Body of pancreas (tissue), 4 donors: Measurements from ENCODE around the gene ABLIM1. TPM values are rescaled to one million over a fixed set of nuclear protein-coding genes. Genes with fewer than 3 reads are reported as not detected.

Experiments
- ATAC-seq: fragments of 150-250 bp; one replicate; pipeline ENCODE4 v1.9.1; 2016
- DNase-seq, 4 donors: peaks; one replicate each; pipeline ENCODE4 v3.0.0-alpha.2; 2019
- H3K27ac ChIP-seq, 4 donors: fragments of 200-600 bp; sonication (generic); 1 replicate in 3 of 4; 2 replicates in 1 of 4; pipeline versions ENCODE4 v1.5.1 to v1.6.1; 2016 to 2019; ENCODE audit warnings: mild to moderate bottlenecking in 1 of 4, mixed read lengths in 1 of 4, moderate library complexity in 1 of 4
- H3K27me3 ChIP-seq, 2 donors: fragments of 200-600 bp; sonication (generic); one replicate each; pipeline ENCODE4 v1.6.0; 2016; ENCODE audit warnings: mild to moderate bottlenecking in 1 of 2
- H3K36me3 ChIP-seq, 2 donors: fragments of 200-600 bp; sonication (generic); replicated peaks in 1 of 2; 2 replicates each; pipeline ENCODE4 v1.5.1; 2016; ENCODE audit warnings: low read depth in 2 of 2; ENCODE audit not compliant: insufficient read depth in 1 of 2
- H3K4me1 ChIP-seq: fragments of 200-600 bp; sonication (generic); one replicate; pipeline ENCODE4 v1.6.0; 2016
- H3K4me3 ChIP-seq, 2 donors: fragments of 200-600 bp; sonication (generic); 1 replicate in 1 of 2; 2 replicates in 1 of 2; pipeline ENCODE4 v1.5.1; 2016 to 2019
- H3K9me3 ChIP-seq, 3 donors: fragments of 200-600 bp; sonication (generic); 1 replicate in 2 of 3; 2 replicates in 1 of 3; pipeline ENCODE4 v1.5.1; 2016
- CTCF ChIP-seq, 7 experiments: fragments of 450-650 bp in 4 of 7; fragments of 200-600 bp in 3 of 7; sonication (generic) in 3 of 7; IDR thresholded peaks; one replicate each; pipeline ENCODE4 v1.5.1; 2016 to 2019; ENCODE audit warnings: antibody characterized with exemption in 7 of 7
- POLR2A ChIP-seq, 3 donors: fragments of 450-650 bp; IDR thresholded peaks; one replicate each; pipeline ENCODE4 v1.6.1; 2016; ENCODE audit warnings: antibody characterized with exemption in 3 of 3, mild to moderate bottlenecking in 2 of 3
- WGBS, 2 donors: methylation state at CpG; one replicate each; pipeline ENCODE4 v1.1.5; 2017; 5-methylcytosine and 5-hydroxymethylcytosine counted together
- intact Hi-C: fragments of 100-400 bp; cut with DNase I; formaldehyde crosslinking; loops from one replicate; pipeline ENCODE4 v1.15.1; 2023
- total RNA-seq, 2 donors: library from RNA; depleted of rRNA; stranded (reverse); fragments of >200 nt; gene quantifications; one replicate each; pipeline ENCODE4 v1.1.0, GENCODE V29; 2016

Gene ABLIM1
- total RNA-seq, 2 donors from 2014 or later: 34.6 to 54.7 TPM

DNA sequence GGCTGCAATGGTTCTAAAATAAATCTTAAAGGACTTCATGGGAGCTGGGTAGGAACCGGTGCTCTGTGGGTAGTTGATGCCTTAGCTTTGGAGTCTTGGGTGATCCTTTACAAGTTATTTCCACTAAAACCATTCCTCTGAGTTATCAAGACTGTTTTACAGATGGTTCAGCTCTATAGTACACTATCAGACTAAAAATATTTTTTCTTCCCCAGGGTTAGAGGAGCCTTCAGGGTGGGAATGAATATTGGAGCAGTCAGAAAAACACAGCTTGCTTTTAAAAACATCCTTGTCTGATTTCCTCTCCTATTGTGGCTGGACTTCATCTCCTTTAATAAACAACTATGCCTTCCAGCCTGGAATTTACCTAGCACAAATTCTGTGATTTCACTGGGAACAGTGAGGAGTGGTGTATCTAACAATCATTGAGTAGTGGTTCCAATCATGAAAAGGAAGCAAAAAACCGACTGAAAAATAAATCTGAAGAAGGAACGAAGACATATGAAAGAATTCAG, 151.1 kb downstream of the ABLIM1 start:
- intact Hi-C loops: no loop called here
- 39 to 45% methylated on average over 3 of the region's 3 CpGs for WGBS, 2 donors
- H3K4me1 ChIP-seq: peaks cover 36% of the 10 kb centered on the region
- ATAC-seq (no peak), DNase-seq (no peak)
- H3K27me3 ChIP-seq: no peaks in the 10 kb centered on the region
- H3K4me3 ChIP-seq: no peak overlapping the region
- peak overlapping the region in 3 of 4 donors; percentile 60 to 71 (median 68) for H3K27ac ChIP-seq
- TF ChIP-seq CTCF (IDR thresholded peaks at IDR 0.05) (no peak), POLR2A (IDR thresholded peaks at IDR 0.05) (no peak)
- H3K36me3 ChIP-seq: no peaks in the 10 kb centered on the region
- H3K9me3 ChIP-seq: no peaks in the 10 kb centered on the region

DNA sequence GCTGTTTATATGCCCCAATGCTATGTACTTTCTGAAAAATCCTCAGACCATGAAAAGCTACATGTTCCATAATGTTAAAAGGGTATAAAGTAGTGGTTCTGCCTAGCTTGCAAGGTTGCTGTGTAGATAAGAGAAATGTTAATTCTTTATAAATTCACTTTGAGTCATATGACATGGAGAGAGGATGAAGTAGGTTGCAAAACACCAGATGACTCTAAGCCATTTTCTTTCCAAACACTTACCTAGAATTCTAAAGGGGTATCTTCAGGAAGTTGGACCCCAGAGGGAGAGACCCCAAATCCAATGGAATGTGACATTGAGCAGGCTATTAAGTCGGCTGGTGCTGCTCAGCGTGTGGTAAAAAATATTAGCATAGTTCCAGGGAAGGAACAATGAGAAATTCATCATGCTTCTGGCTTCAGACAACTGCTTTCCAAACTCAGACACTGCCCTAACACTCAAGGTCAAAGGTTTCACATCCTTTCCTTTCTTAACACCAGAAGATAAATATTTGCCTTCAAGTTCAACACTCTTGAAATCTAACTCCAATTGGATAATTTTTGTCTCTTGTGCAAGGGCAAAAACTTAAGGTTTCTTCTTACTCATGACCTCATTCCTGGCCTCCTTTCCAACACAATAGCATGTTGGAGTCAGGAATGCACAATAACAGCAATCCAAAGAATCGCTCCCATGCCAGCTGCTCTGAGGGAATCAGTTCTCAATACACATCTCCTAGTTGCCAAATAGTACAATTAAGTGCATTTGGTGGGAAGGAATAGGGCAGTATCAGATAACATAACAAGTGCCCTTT, 153.1 kb downstream of the ABLIM1 start:
- peak overlapping the region; percentile 31 to 66 (median 46) for H3K27ac ChIP-seq
- ATAC-seq (peak; percentile 55), DNase-seq (peak in 3 of 4 donors; percentile 56 to 69 (median 60))

GRCh38 chr10:114502074-114502473, 156.0 kb downstream of the ABLIM1 start:
- DNase-seq: no peak
- no peak overlapping the region for H3K4me3 ChIP-seq
- H3K27ac ChIP-seq: no peak overlapping the region
- peaks cover 20% of the 10 kb centered on the region for H3K4me1 ChIP-seq
- no peak for TF ChIP-seq CTCF (IDR thresholded peaks at IDR 0.05)
- TF ChIP-seq POLR2A (IDR thresholded peaks at IDR 0.05): no peak
- 94 to 95% methylated on average over 1 of the region's 1 CpG for WGBS, 2 donors
- no peaks in the 10 kb centered on the region for H3K27me3 ChIP-seq
- H3K9me3 ChIP-seq: no peaks in the 10 kb centered on the region
- intact Hi-C loops: no loop called here
- H3K36me3 ChIP-seq: no peaks in the 10 kb centered on the region
- ATAC-seq: no peak

More for the DNA sequence above, 153.1 kb downstream of the ABLIM1 start:
- intact Hi-C loops: no loop called here
- no peak overlapping the region for H3K4me3 ChIP-seq
- no peaks in the 10 kb centered on the region for H3K36me3 ChIP-seq
- H3K9me3 ChIP-seq: no peaks in the 10 kb centered on the region
- H3K4me1 ChIP-seq: peaks cover 36% of the 10 kb centered on the region
- WGBS, 2 donors: 36 to 48% methylated on average over 3 of the region's 3 CpGs
- no peaks in the 10 kb centered on the region for H3K27me3 ChIP-seq
- TF ChIP-seq CTCF (IDR thresholded peaks at IDR 0.05) (no peak), POLR2A (IDR thresholded peaks at IDR 0.05) (no peak)

- Histone ChIP-seq H3K27me3 (no peaks in the 10 kb centered on the region), H3K4me1 (peaks cover 16% of the 10 kb centered on the region), H3K4me3 (no peak overlapping the region), H3K36me3 (no peaks in the 10 kb centered on the region), H3K9me3 (no peaks in the 10 kb centered on the region), H3K27ac (no peak overlapping the region)
- WGBS, 2 donors: 89 to 100% methylated on average over 1 of the region's 1 CpG
- ATAC-seq (no peak), DNase-seq (no peak)
- intact Hi-C loops: no loop called here
- TF ChIP-seq POLR2A (IDR thresholded peaks at IDR 0.05) (no peak), CTCF (IDR thresholded peaks at IDR 0.05) (no peak)
These were observed 156.4 kb downstream of the ABLIM1 start for GRCh38 chr10:114501650-114502049.
